GM10266 (cell line): ENCODE data around the gene MAP3K2.

Experiments
- DNase-seq: peaks from one replicate; pipeline ENCODE4 v3.0.0; 2012; ENCODE audit errors: extremely low spot score
- CTCF ChIP-seq: IDR thresholded peaks from 2 replicates; pipeline ENCODE4 v1.5.1; 2012; ENCODE audit warnings: mild to moderate bottlenecking, low read depth; ENCODE audit not compliant: control insufficient read depth, insufficient read depth; ENCODE audit errors: missing control alignments

Gene MAP3K2

GRCh38 chr2:127423478-127423843 lies 35.7 kb upstream of the MAP3K2 start:
- TF ChIP-seq CTCF = no peak
- DNase-seq = no peak

- no peak for DNase-seq
- no peak for TF ChIP-seq CTCF
Observed at GRCh38 chr2:127422559-127423477, 35.0 kb upstream of the MAP3K2 start.

- TF ChIP-seq CTCF = no peak
- no peak for DNase-seq
Observed at GRCh38 chr2:127421871-127422558, 34.2 kb upstream of the MAP3K2 start.

- DNase-seq = no peak
- no peak for TF ChIP-seq CTCF
Observed at GRCh38 chr2:127421116-127421800, 33.5 kb upstream of the MAP3K2 start.

GRCh38 chr2:127420039-127420864 lies 32.5 kb upstream of the MAP3K2 start:
- TF ChIP-seq CTCF = no peak
- no peak for DNase-seq

- DNase-seq = no peak
- TF ChIP-seq CTCF = no peak
Observed at GRCh38 chr2:127419448-127420038, 31.8 kb upstream of the MAP3K2 start.
